A549 (cell line): ENCODE results near the gene RRP9.

Experiments used
- CEBPB ChIP-seq, 2 experiments: fragments of >200 bp in 1 of 2; sonication (Bioruptor Twin) in 1 of 2; formaldehyde crosslinking in 1 of 2; IDR thresholded peaks; 2 replicates each; pipeline ENCODE4 v1.6.1; 2012 to 2016
- CTCF ChIP-seq: fragments of >200 bp; sonication (Bioruptor Twin); formaldehyde crosslinking; IDR thresholded peaks from 3 replicates; pipeline ENCODE4 v1.5.1; 2016
- ELK1 ChIP-seq: fragments of 150-350 bp; IDR thresholded peaks from 2 replicates; pipeline ENCODE4 v1.6.1; 2014; ENCODE audit warnings: low read depth, mild to moderate bottlenecking, low read length
- MAFK ChIP-seq: fragments of 450-650 bp; IDR thresholded peaks from 2 replicates; pipeline ENCODE4 v1.6.1; 2014; ENCODE audit not compliant: partially characterized antibody
- MAZ ChIP-seq: fragments of 150-350 bp; IDR thresholded peaks from 2 replicates; pipeline ENCODE4 v1.6.1; 2014; ENCODE audit warnings: antibody characterized with exemption, low read depth, low read length, borderline replicate concordance
- POLR2A ChIP-seq: IDR thresholded peaks from 2 replicates; pipeline ENCODE4 v1.6.1; 2012; ENCODE audit warnings: mild to moderate bottlenecking, low read length
- RAD21 ChIP-seq, 2 experiments: fragments of >200 bp in 1 of 2; sonication (Bioruptor Twin) in 1 of 2; formaldehyde crosslinking in 1 of 2; IDR thresholded peaks in 1 of 2; conservative IDR thresholded peaks in 1 of 2; 2 replicates in 1 of 2; 3 replicates in 1 of 2; pipeline ENCODE4 v1.6.1; 2012 to 2018; ENCODE audit warnings: inconsistent platforms in 1 of 2
- ZNF302 ChIP-seq: fragments of 250-450 bp; sonication (Bioruptor Pico); IDR thresholded peaks from 2 replicates; pipeline ENCODE4 v1.9.0; 2021; ENCODE audit warnings: inconsistent platforms, mild to moderate bottlenecking, moderate library complexity

- no peak for TF ChIP-seq MAFK
- no peak for TF ChIP-seq ELK1
- TF ChIP-seq CTCF: no peak
- no peak for TF ChIP-seq POLR2A
- no peak for TF ChIP-seq ZNF302
- no peak for TF ChIP-seq RAD21 (conservative IDR thresholded peaks at IDR 0.05 in 1 of 2, IDR thresholded peaks at IDR 0.05 in 1 of 2)
- TF ChIP-seq CEBPB (IDR thresholded peaks at IDR 0.05): no peak
- no peak for TF ChIP-seq MAZ
These were observed 17.2 kb upstream of the RRP9 start for GRCh38 chr3:51958603-51959521.
